Measurements from ENCODE around the gene KNOP1.

DNA sequence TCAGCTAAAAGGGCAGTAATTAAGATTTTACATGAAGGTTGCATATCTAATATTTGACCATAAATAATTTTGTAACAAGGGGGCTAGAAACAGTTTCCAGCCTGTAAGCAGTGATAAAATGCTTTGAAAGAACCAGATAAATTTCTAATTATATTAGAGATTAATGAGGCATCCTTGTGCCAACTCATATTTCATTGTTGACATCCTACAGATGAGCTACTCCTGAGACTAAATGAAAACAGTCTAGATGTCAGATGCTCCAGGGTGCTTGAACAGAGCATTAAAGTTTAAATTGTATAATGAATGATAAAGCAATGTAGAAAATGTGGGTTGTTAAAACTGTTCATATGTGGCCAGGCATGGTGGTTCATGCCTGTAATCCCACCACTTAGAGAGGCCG is 23.3 kb upstream of the KNOP1 start:
- TF ChIP-seq POLR2A (IDR thresholded peaks at IDR 0.05) = no peak
- TF ChIP-seq, protein P1, sequence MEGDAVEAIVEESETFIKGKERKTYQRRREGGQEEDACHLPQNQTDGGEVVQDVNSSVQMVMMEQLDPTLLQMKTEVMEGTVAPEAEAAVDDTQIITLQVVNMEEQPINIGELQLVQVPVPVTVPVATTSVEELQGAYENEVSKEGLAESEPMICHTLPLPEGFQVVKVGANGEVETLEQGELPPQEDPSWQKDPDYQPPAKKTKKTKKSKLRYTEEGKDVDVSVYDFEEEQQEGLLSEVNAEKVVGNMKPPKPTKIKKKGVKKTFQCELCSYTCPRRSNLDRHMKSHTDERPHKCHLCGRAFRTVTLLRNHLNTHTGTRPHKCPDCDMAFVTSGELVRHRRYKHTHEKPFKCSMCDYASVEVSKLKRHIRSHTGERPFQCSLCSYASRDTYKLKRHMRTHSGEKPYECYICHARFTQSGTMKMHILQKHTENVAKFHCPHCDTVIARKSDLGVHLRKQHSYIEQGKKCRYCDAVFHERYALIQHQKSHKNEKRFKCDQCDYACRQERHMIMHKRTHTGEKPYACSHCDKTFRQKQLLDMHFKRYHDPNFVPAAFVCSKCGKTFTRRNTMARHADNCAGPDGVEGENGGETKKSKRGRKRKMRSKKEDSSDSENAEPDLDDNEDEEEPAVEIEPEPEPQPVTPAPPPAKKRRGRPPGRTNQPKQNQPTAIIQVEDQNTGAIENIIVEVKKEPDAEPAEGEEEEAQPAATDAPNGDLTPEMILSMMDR (IDR thresholded peaks at IDR 0.05) = no peak

Measured in tibial nerve (tissue), 3 donors.